ENCODE data around the gene KDF1.

Gene KDF1

DNA sequence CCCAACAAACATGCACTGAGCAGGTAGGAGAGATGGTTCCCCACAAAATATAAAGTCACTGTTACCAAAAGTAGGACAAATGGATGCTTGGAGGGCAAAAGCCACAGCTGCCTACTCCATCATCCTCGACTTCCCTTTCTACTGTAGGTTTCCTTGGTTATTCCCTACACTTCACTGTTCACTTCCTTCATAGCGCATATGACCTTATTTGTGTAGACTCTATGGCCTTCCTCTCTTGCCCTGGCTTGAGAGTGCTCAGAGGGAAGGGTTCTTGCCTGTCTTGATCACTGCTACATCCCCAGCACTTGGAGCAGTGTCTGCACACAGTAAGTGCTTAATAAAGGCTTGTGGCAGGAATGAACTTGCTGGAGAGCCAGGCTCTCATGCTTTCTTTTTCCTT lies 18.6 kb upstream of the KDF1 start:
- Histone ChIP-seq H3K27me3 (ENCODE audit: low read length) (no peaks in the 10 kb centered on the region), H3K9ac (ENCODE audit: low read length) (no peak overlapping the region), H4K20me1 (ENCODE audit: low read depth, low read length) (no peaks in the 10 kb centered on the region), H3K9me3 (ENCODE audit: insufficient read depth, low read length) (no peaks in the 10 kb centered on the region), H3K27ac (ENCODE audit: low read depth, low read length) (no peak overlapping the region), H3F3A (ENCODE audit: insufficient read depth) (no peaks in the 10 kb centered on the region), H3K4me3 (ENCODE audit: insufficient read depth, low read length, poor library complexity, severe bottlenecking) (no peak overlapping the region), H3K79me2 (ENCODE audit: insufficient read depth, low read length) (no peaks in the 10 kb centered on the region), H3K4me2 (ENCODE audit: low read depth, low read length, poor library complexity, severe bottlenecking) (no peak overlapping the region), H3K9me2 (replicated peaks; ENCODE audit: insufficient read depth, low read length) (no peaks in the 10 kb centered on the region), H2AFZ (ENCODE audit: low read depth, low read length, severe bottlenecking) (no peak overlapping the region), H3K36me3 (ENCODE audit: low read length) (no peaks in the 10 kb centered on the region)
- TF ChIP-seq, protein P1, sequence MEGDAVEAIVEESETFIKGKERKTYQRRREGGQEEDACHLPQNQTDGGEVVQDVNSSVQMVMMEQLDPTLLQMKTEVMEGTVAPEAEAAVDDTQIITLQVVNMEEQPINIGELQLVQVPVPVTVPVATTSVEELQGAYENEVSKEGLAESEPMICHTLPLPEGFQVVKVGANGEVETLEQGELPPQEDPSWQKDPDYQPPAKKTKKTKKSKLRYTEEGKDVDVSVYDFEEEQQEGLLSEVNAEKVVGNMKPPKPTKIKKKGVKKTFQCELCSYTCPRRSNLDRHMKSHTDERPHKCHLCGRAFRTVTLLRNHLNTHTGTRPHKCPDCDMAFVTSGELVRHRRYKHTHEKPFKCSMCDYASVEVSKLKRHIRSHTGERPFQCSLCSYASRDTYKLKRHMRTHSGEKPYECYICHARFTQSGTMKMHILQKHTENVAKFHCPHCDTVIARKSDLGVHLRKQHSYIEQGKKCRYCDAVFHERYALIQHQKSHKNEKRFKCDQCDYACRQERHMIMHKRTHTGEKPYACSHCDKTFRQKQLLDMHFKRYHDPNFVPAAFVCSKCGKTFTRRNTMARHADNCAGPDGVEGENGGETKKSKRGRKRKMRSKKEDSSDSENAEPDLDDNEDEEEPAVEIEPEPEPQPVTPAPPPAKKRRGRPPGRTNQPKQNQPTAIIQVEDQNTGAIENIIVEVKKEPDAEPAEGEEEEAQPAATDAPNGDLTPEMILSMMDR (IDR thresholded peaks at IDR 0.05; ENCODE audit: insufficient read depth, low read length, poor library complexity, severe bottlenecking), result no peak
- TF ChIP-seq EZH2phosphoT487 (conservative IDR thresholded peaks at IDR 0.05; ENCODE audit: low read length), result no peak

GRCh38 chr1:26976621-26977510 lies 16.6 kb upstream of the KDF1 start:
- no peak overlapping the region for H3K4me3 ChIP-seq (ENCODE audit: insufficient read depth, low read length, poor library complexity, severe bottlenecking)
- H3K4me2 ChIP-seq (ENCODE audit: low read depth, low read length, poor library complexity, severe bottlenecking), result no peak overlapping the region
- no peak for TF ChIP-seq EZH2phosphoT487 (conservative IDR thresholded peaks at IDR 0.05; ENCODE audit: low read length)
- TF ChIP-seq, protein P1 (IDR thresholded peaks at IDR 0.05; ENCODE audit: insufficient read depth, low read length, poor library complexity, severe bottlenecking), result no peak
- no peaks in the 10 kb centered on the region for H3K79me2 ChIP-seq (ENCODE audit: insufficient read depth, low read length)
- H3K27me3 ChIP-seq (ENCODE audit: low read length), result no peaks in the 10 kb centered on the region
- H3K9me3 ChIP-seq (ENCODE audit: insufficient read depth, low read length), result no peaks in the 10 kb centered on the region
- H3K9ac ChIP-seq (ENCODE audit: low read length), result no peak overlapping the region
- no peaks in the 10 kb centered on the region for H3K36me3 ChIP-seq (ENCODE audit: low read length)
- no peaks in the 10 kb centered on the region for H3K9me2 ChIP-seq (replicated peaks; ENCODE audit: insufficient read depth, low read length)
- H2AFZ ChIP-seq (ENCODE audit: low read depth, low read length, severe bottlenecking), result no peak overlapping the region
- no peaks in the 10 kb centered on the region for H3F3A ChIP-seq (ENCODE audit: insufficient read depth)
- H4K20me1 ChIP-seq (ENCODE audit: low read depth, low read length), result no peaks in the 10 kb centered on the region
- H3K27ac ChIP-seq (ENCODE audit: low read depth, low read length), result no peak overlapping the region

GRCh38 chr1:26972821-26973220 lies 12.6 kb upstream of the KDF1 start:
- no peaks in the 10 kb centered on the region for H3K27me3 ChIP-seq (ENCODE audit: low read length)
- no peak overlapping the region for H3K9ac ChIP-seq (ENCODE audit: low read length)
- no peak overlapping the region for H3K27ac ChIP-seq (ENCODE audit: low read depth, low read length)
- H3K9me3 ChIP-seq (ENCODE audit: insufficient read depth, low read length), result no peaks in the 10 kb centered on the region
- H3K4me2 ChIP-seq (ENCODE audit: low read depth, low read length, poor library complexity, severe bottlenecking), result no peak overlapping the region
- no peaks in the 10 kb centered on the region for H3K9me2 ChIP-seq (replicated peaks; ENCODE audit: insufficient read depth, low read length)
- TF ChIP-seq, protein P1 (IDR thresholded peaks at IDR 0.05; ENCODE audit: insufficient read depth, low read length, poor library complexity, severe bottlenecking), result no peak
- no peak for TF ChIP-seq EZH2phosphoT487 (conservative IDR thresholded peaks at IDR 0.05; ENCODE audit: low read length)
- no peaks in the 10 kb centered on the region for H3K79me2 ChIP-seq (ENCODE audit: insufficient read depth, low read length)
- no peaks in the 10 kb centered on the region for H3F3A ChIP-seq (ENCODE audit: insufficient read depth)
- no peak overlapping the region for H3K4me3 ChIP-seq (ENCODE audit: insufficient read depth, low read length, poor library complexity, severe bottlenecking)
- no peaks in the 10 kb centered on the region for H3K36me3 ChIP-seq (ENCODE audit: low read length)
- no peak overlapping the region for H2AFZ ChIP-seq (ENCODE audit: low read depth, low read length, severe bottlenecking)
- no peaks in the 10 kb centered on the region for H4K20me1 ChIP-seq (ENCODE audit: low read depth, low read length)
